GM12878 (cell line): ENCODE results near the gene PLXNB3. TPM values are rescaled to one million over a fixed set of nuclear protein-coding genes. Genes with fewer than 3 reads are reported as not detected.

Source experiments
- ATAC-seq: fragments of 200-7000 bp; cut with Tn5 transposase; 3 replicates; pipeline ENCODE4 v1.9.1; 2020; ENCODE audit warnings: mild to moderate bottlenecking, moderate library complexity
- BruUV-seq: library from RNA; stranded (reverse); fragments of 400-500 nt; replicated peaks from 2 replicates; lab custom pipeline; 2021; lab: Mats Ljungman, UMichigan
- CTCF ChIA-PET: fragments of 300-600 bp; sonication (Branson Sonifier 250); formaldehyde crosslinking; extraction: SDS; loops from one replicate; lab custom pipeline; 2021; ENCODE audit warnings: inconsistent platforms; lab: Yijun Ruan, JAX
- POLR2A ChIA-PET: fragments of 350-600 bp; formaldehyde crosslinking; extraction: SDS; loops from one replicate; lab custom pipeline; 2021; ENCODE audit warnings: inconsistent platforms; lab: Charles Lee
- RAD21 ChIA-PET: fragments of 300-600 bp; sonication (Branson Sonifier 250); formaldehyde crosslinking; loops from one replicate; lab custom pipeline; 2023; ENCODE audit warnings: antibody characterized with exemption; ENCODE audit not compliant: unreplicated experiment; lab: Charles Lee
- SMC1A ChIA-PET: fragments of 300-600 bp; sonication (Branson Sonifier 250); formaldehyde crosslinking; loops from one replicate; lab custom pipeline; 2023; ENCODE audit not compliant: unreplicated experiment, uncharacterized antibody; lab: Charles Lee
- DNase-seq: peaks from one replicate; pipeline ENCODE4 v3.0.0-alpha.2; 2011; ENCODE audit warnings: low read depth, low spot score
- FAIRE-seq: peaks from 3 replicates; lab custom pipeline; 2011; peaks lifted over from hg19 to GRCh38; lab: Jason Lieb, UNC
- H2AFZ ChIP-seq: 2 replicates; pipeline ENCODE4 v1.6.0; 2011; ENCODE audit warnings: low read depth, low read length, control low read depth; ENCODE audit not compliant: control insufficient read depth
- H3K27ac ChIP-seq: 2 replicates; pipeline ENCODE4 v1.5.1; 2011; ENCODE audit warnings: control low read depth; ENCODE audit not compliant: control insufficient read depth, insufficient read depth
- H3K27me3 ChIP-seq, 2 experiments: replicated peaks in 1 of 2; 2 replicates each; pipeline versions ENCODE4 v1.6.0 to v1.6.1; 2011; ENCODE audit warnings: low read length in 1 of 2; ENCODE audit not compliant: control insufficient read depth in 2 of 2, insufficient read depth in 2 of 2
- H3K36me3 ChIP-seq, 2 experiments: 2 replicates each; pipeline ENCODE4 v1.5.1; 2011; ENCODE audit warnings: low read length in 1 of 2; ENCODE audit not compliant: control insufficient read depth in 2 of 2, insufficient read depth in 2 of 2
- H3K4me1 ChIP-seq: 2 replicates; pipeline ENCODE4 v1.6.1; 2011; ENCODE audit warnings: mild to moderate bottlenecking, low read length, moderate library complexity, mixed read lengths; ENCODE audit not compliant: control insufficient read depth, insufficient read depth
- H3K4me2 ChIP-seq: 2 replicates; pipeline ENCODE4 v1.6.0; 2011; ENCODE audit warnings: control low read depth; ENCODE audit not compliant: control insufficient read depth, insufficient read depth
- H3K4me3 ChIP-seq: fragments of 200-600 bp; sonication (generic); 2 replicates; pipeline ENCODE4 v1.5.1; 2016
- H3K79me2 ChIP-seq: 2 replicates; pipeline ENCODE4 v1.6.0; 2011; ENCODE audit warnings: low read length; ENCODE audit not compliant: control insufficient read depth, insufficient read depth
- H3K9ac ChIP-seq: 2 replicates; pipeline ENCODE4 v1.8.0; 2011; ENCODE audit warnings: low read length, control low read depth, mixed read lengths; ENCODE audit not compliant: control insufficient read depth, insufficient read depth
- H3K9me3 ChIP-seq: replicated peaks from 3 replicates; pipeline ENCODE4 v1.5.1; 2011; ENCODE audit warnings: mild to moderate bottlenecking, low read length; ENCODE audit not compliant: control insufficient read depth, insufficient read depth
- H4K20me1 ChIP-seq: 2 replicates; pipeline ENCODE4 v1.6.0; 2011; ENCODE audit not compliant: control insufficient read depth, insufficient read depth
- CEBPB ChIP-seq, 2 experiments: fragments of 150-350 bp in 1 of 2; IDR thresholded peaks; 2 replicates each; pipeline ENCODE4 v1.6.1; 2012 to 2014; ENCODE audit warnings: low read depth in 2 of 2, low read length in 2 of 2, borderline replicate concordance in 1 of 2, inconsistent platforms in 1 of 2
- HDAC6 ChIP-seq: fragments of 200-600 bp; sonication (generic); IDR thresholded peaks from one replicate; pipeline ENCODE4 v1.8.0; 2017; ENCODE audit warnings: antibody characterized with exemption; ENCODE audit not compliant: unreplicated experiment
- JUND ChIP-seq: IDR thresholded peaks from 2 replicates; pipeline ENCODE4 v1.6.1; 2012; ENCODE audit warnings: low read depth, mild to moderate bottlenecking, low read length, improper control_type of control experiment, moderate library complexity
- NFXL1 ChIP-seq: fragments of 450-650 bp; IDR thresholded peaks from 2 replicates; pipeline ENCODE4 v1.6.1; 2017; ENCODE audit warnings: antibody characterized with exemption, mild to moderate bottlenecking, borderline replicate concordance
- PML ChIP-seq: IDR thresholded peaks from 2 replicates; pipeline ENCODE4 v1.6.1; 2012; ENCODE audit warnings: low read length, inconsistent platforms
- POLR2AphosphoS2 ChIP-seq: IDR thresholded peaks from 2 replicates; pipeline ENCODE4 v1.6.1; 2011; ENCODE audit warnings: low read depth, mild to moderate bottlenecking, low read length, improper control_type of control experiment, moderate library complexity
- RBBP5 ChIP-seq: fragments of 200-600 bp; sonication (generic); conservative IDR thresholded peaks from 2 replicates; pipeline ENCODE4 v1.6.1; 2016
- SPI1 ChIP-seq: IDR thresholded peaks from 2 replicates; pipeline ENCODE4 v1.6.1; 2011; ENCODE audit warnings: low read depth, mild to moderate bottlenecking, low read length, moderate library complexity, borderline replicate concordance; ENCODE audit not compliant: insufficient read depth
- STAT3 ChIP-seq: IDR thresholded peaks from 2 replicates; pipeline ENCODE4 v1.6.1; 2011; ENCODE audit warnings: low read depth, low read length, improper control_type of control experiment
- TCF3 ChIP-seq: IDR thresholded peaks from 2 replicates; pipeline ENCODE4 v1.6.1; 2012; ENCODE audit warnings: low read depth, mild to moderate bottlenecking, low read length, borderline replicate concordance; ENCODE audit not compliant: insufficient read depth
- ZBED1 ChIP-seq: IDR thresholded peaks from 2 replicates; pipeline ENCODE4 v1.6.1; 2016; ENCODE audit warnings: borderline replicate concordance
- ZZZ3 ChIP-seq: IDR thresholded peaks from 2 replicates; pipeline ENCODE4 v1.6.1; 2011; ENCODE audit warnings: low read depth; ENCODE audit not compliant: control insufficient read depth, insufficient read length
- WGBS: methylation state at CpG from one replicate; pipeline ENCODE4 v1.1.6; 2016; ENCODE audit warnings: low lambda C conversion rate; ENCODE audit not compliant: insufficient replicate concordance, insufficient coverage; ENCODE audit errors: missing lambda C conversion rate; 5-methylcytosine and 5-hydroxymethylcytosine counted together
- in situ Hi-C: fragments of 300-500 bp; cut with MboI; formaldehyde crosslinking; loops from 9 replicates; pipeline ENCODE4 v1.14.3; 2018; ENCODE audit warnings: mixed read lengths
- intact Hi-C: fragments of 100-400 bp; cut with micrococcal nuclease; formaldehyde crosslinking; loops from one replicate; pipeline ENCODE4 v1.14.2; 2022; ENCODE audit not compliant: unreplicated experiment
- polyA plus RNA-seq, 11 experiments: library from polyadenylated mRNA; depleted of rRNA in 4 of 11; unstranded in 6 of 11; stranded (reverse) in 5 of 11; fragments of >200 nt; fragmentation: Nextera tagmentation in 4 of 11; fragmentation: Illumina TruSeq in 1 of 11; extraction: Ambion mirVana in 4 of 11; extraction: Trizol in 1 of 11; gene quantifications; 1 replicate in 1 of 11; 2 replicates in 10 of 11; pipeline versions ENCODE4 v1.2.1 to v1.2.3, GENCODE V29; 2011 to 2016; ENCODE audit warnings: inconsistent platforms in 2 of 11, missing spikeins in 2 of 11, low read depth in 1 of 11
- total RNA-seq, 4 experiments: library from RNA; depleted of rRNA in 3 of 4; stranded (reverse); fragments of >200 nt in 3 of 4; fragmentation: Illumina TruSeq in 1 of 4; extraction: Trizol in 1 of 4; gene quantifications; 2 replicates each; pipeline versions ENCODE4 v1.2.1 to v1.2.3, GENCODE V29; 2013 to 2021
- TF ChIP-seq, protein P1 (sequence below): IDR thresholded peaks from 2 replicates; pipeline ENCODE4 v1.6.1; 2012; ENCODE audit warnings: mild to moderate bottlenecking, low read depth, low read length
- TF ChIP-seq, protein P2 (sequence below): IDR thresholded peaks from 2 replicates; pipeline ENCODE4 v1.6.1; 2012; ENCODE audit warnings: low read length, inconsistent platforms

The PLXNB3 gene
- total and polyA plus RNA-seq, 10 of the 15 experiments (the other 5 are each of a cell fraction or from before 2014, with no cell fraction given) = 0.06 to 0.68 (median 0.19) TPM; not detected in 4

DNA sequence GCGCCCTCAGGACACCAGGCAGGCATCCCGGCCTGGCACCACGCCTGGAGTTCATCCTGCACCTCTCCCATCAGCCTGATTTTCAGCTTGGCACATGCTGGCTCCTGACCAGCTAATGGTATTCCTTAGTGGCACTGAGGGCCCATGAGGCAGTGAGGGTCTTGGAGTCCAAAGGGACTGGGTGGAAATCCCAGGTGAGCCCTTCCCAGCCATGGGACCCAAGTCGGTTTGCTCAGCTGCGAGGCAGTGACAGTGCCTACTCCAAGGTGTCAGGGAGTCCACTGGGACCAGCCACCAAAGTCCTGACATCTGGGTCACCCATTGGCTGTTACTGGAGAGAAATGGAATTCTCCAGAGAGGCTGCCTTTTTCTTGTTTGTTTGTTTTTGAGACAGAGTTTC, 35.3 kb downstream of the PLXNB3 start:
- intact Hi-C loops = no loop called here
- SMC1A ChIA-PET = no interaction called here
- no peak for DNase-seq
- H4K20me1 ChIP-seq = no peaks in the 10 kb centered on the region; the same call in 1 of the 2 replicates
- TF ChIP-seq RBBP5 = no peak
- TF ChIP-seq, protein P1, sequence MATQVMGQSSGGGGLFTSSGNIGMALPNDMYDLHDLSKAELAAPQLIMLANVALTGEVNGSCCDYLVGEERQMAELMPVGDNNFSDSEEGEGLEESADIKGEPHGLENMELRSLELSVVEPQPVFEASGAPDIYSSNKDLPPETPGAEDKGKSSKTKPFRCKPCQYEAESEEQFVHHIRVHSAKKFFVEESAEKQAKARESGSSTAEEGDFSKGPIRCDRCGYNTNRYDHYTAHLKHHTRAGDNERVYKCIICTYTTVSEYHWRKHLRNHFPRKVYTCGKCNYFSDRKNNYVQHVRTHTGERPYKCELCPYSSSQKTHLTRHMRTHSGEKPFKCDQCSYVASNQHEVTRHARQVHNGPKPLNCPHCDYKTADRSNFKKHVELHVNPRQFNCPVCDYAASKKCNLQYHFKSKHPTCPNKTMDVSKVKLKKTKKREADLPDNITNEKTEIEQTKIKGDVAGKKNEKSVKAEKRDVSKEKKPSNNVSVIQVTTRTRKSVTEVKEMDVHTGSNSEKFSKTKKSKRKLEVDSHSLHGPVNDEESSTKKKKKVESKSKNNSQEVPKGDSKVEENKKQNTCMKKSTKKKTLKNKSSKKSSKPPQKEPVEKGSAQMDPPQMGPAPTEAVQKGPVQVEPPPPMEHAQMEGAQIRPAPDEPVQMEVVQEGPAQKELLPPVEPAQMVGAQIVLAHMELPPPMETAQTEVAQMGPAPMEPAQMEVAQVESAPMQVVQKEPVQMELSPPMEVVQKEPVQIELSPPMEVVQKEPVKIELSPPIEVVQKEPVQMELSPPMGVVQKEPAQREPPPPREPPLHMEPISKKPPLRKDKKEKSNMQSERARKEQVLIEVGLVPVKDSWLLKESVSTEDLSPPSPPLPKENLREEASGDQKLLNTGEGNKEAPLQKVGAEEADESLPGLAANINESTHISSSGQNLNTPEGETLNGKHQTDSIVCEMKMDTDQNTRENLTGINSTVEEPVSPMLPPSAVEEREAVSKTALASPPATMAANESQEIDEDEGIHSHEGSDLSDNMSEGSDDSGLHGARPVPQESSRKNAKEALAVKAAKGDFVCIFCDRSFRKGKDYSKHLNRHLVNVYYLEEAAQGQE = no peak
- no peak for TF ChIP-seq STAT3
- TF ChIP-seq TCF3 = no peak
- no peak for TF ChIP-seq SPI1
- TF ChIP-seq JUND = no peak
- no peak for TF ChIP-seq POLR2AphosphoS2
- no peak for TF ChIP-seq HDAC6
- no peak for TF ChIP-seq CEBPB (IDR thresholded peaks at IDR 0.05; ENCODE audit: borderline replicate concordance in 1 of 2, low read depth in 2 of 2, low read length in 2 of 2)
- no peak for TF ChIP-seq ZBED1
- no peak for TF ChIP-seq PML
- no peak for TF ChIP-seq ZZZ3
- no peak for TF ChIP-seq NFXL1
- TF ChIP-seq, protein P2, sequence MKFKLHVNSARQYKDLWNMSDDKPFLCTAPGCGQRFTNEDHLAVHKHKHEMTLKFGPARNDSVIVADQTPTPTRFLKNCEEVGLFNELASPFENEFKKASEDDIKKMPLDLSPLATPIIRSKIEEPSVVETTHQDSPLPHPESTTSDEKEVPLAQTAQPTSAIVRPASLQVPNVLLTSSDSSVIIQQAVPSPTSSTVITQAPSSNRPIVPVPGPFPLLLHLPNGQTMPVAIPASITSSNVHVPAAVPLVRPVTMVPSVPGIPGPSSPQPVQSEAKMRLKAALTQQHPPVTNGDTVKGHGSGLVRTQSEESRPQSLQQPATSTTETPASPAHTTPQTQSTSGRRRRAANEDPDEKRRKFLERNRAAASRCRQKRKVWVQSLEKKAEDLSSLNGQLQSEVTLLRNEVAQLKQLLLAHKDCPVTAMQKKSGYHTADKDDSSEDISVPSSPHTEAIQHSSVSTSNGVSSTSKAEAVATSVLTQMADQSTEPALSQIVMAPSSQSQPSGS = no peak
- TF ChIP-seq, all 136 proteins: peak for 0
- WGBS = 77% methylated on average over 5 of the region's 5 CpGs
- FAIRE-seq = no peak
- BruUV-seq = no TSS peak
- peaks cover 4% of the 10 kb centered on the region; the same call in 1 of the 2 replicates for H3K4me1 ChIP-seq
- H3K4me2 ChIP-seq = no peak overlapping the region
- H3K36me3 ChIP-seq = peaks cover 0 to 1% of the 10 kb centered on the region in 2 experiments; a peak in 2 of 4 replicates
- H3K27me3 ChIP-seq = no peaks in the 10 kb centered on the region
- in situ Hi-C loops = no loop called here
- ChIA-PET CTCF (no interaction called here), POLR2A (no interaction called here), RAD21 (no interaction called here)
- H3K79me2 ChIP-seq = peaks cover 19% of the 10 kb centered on the region
- no peak overlapping the region for H3K27ac ChIP-seq
- H3K9me3 ChIP-seq = no peaks in the 10 kb centered on the region; the same call in 2 of the 3 replicates
- no peak for ATAC-seq
- H2AFZ ChIP-seq = no peak overlapping the region
- no peak overlapping the region for H3K9ac ChIP-seq
- H3K4me3 ChIP-seq = no peak overlapping the region
